GM20000 (cell line): ENCODE data around the gene LRRC3.

Source experiments
- DNase-seq: peaks from one replicate; pipeline ENCODE4 v3.0.0; 2012; ENCODE audit warnings: low spot score
- TF ChIP-seq, protein P1 (sequence below): IDR thresholded peaks from 2 replicates; pipeline ENCODE4 v1.5.1; 2012; ENCODE audit warnings: mild to moderate bottlenecking, control low read depth; ENCODE audit errors: extremely low read depth, missing control alignments

The LRRC3 gene

DNA sequence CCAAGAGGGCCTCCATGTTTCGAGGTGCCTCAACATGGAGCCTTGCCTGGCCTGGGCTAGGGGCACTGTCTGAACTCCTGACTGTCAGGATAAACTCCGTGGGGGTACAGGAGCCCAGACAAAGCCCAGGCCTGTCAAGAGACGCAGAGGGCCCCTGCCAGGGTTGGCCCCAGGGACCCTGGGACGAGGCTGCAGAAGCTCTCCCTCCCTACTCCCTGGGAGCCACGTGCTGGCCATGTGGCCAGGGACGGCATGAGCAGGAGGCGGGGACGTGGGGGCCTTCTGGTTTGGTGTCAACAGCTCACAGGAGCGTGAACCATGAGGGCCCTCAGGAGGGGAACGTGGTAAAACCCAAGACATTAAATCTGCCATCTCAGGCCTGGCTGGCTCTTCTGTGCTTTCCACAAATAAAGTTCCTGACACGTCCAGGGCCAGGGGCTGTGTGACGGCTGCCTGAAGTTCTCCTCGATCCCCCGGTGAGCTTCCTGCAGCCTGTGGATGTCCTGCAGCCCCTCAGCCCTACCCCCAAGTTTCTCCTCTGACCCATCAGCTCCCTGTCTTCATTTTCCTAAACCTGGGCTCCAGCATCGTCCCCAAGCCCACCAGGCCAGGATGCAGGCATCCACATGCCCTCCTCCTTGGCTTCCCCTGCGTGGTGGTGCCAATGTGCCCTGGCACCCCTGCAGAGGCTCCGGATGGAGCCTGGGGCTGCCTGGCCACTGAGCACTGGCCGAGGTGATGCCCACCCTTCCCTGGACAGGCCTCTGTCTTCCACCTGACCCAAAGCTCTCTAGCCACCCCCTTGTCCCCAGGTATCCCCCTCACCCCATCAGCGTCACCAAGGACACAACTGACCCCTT, 12.8 kb upstream of the LRRC3 start:
- TF ChIP-seq, protein P1, sequence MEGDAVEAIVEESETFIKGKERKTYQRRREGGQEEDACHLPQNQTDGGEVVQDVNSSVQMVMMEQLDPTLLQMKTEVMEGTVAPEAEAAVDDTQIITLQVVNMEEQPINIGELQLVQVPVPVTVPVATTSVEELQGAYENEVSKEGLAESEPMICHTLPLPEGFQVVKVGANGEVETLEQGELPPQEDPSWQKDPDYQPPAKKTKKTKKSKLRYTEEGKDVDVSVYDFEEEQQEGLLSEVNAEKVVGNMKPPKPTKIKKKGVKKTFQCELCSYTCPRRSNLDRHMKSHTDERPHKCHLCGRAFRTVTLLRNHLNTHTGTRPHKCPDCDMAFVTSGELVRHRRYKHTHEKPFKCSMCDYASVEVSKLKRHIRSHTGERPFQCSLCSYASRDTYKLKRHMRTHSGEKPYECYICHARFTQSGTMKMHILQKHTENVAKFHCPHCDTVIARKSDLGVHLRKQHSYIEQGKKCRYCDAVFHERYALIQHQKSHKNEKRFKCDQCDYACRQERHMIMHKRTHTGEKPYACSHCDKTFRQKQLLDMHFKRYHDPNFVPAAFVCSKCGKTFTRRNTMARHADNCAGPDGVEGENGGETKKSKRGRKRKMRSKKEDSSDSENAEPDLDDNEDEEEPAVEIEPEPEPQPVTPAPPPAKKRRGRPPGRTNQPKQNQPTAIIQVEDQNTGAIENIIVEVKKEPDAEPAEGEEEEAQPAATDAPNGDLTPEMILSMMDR, result no peak
- no peak for DNase-seq

DNA sequence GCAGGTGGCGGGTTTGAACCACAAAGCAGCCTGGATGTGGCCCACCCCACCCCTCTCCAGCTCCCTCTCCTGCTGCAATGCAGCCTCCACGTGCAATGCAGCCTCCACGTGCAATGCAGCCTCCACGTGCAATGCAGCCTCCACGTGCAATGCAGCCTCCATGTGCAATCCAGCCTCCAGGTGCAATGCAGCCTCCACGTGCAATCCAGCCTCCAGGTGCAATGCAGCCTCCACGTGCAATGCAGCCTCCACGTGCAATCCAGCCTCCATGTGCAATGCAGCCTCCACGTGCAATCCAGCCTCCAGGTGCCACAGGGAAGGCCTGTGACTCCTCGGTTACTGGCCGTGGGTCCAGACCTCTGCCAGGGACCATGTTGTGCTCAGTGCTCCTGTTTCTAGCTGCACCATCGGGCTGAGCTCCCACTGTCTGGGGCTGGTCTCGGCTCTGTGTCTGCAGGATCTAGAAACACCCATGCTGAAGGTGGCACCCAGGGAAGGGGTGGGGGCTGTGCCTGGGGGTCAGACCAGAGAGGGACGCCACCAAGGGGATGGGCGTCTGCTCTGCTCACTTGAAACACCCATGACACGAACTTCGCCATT, 11.9 kb upstream of the LRRC3 start:
- DNase-seq, result no peak
- TF ChIP-seq, protein P1, result no peak

DNA sequence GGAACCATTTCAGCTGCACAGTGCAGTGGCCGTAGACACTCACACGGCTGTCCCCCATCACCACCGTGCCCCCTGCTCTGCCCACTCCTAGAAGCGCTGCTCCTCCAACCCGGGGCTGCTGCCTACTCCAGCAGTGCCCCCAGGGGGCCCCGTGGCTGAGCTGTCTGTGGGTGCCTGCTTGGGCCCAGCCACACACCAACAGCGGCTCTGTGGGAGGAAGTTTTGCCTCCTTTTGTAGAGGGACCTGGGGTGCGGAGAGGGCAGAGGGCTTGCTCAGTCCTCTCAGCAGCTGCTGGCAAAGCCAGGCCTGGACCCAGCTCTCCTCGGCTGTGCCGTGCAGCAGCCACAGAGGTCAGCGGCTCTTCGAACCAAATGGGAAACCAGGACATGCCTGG, 11.4 kb upstream of the LRRC3 start:
- DNase-seq, result no peak
- TF ChIP-seq, protein P1, result no peak

DNA sequence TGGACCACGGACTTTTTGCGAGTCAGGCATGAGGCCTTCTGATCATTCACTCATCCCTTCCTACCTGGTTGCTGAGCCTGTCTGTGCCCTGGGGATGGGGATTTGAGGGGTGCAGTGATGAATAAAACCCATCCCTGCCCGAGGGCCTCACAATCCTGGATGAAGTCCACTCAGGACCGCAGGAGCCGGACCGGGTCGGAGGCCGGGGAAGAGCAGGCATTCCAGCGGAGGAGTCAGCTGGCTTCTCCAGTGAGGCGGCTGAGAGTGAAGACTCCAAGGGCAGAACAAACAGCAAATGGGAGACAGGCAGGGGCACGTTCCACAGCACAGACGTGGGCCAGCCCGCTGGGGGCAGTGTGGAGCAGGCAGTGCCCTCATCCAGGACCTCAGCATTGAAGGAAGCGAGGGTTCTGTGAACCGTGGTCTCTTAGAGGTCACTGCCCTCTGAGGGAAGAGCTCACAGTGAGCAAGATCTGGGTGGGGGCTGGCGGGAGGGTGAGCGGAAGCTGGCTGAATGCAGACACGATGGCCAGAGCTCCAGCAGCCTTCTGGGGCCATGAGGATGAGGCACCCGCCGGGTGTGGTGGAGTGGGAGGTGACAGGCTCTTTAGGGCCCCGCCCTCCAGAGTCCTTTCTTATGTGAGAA, 10.9 kb upstream of the LRRC3 start:
- TF ChIP-seq, protein P1, result peak; percentile 1
- no peak for DNase-seq

DNA sequence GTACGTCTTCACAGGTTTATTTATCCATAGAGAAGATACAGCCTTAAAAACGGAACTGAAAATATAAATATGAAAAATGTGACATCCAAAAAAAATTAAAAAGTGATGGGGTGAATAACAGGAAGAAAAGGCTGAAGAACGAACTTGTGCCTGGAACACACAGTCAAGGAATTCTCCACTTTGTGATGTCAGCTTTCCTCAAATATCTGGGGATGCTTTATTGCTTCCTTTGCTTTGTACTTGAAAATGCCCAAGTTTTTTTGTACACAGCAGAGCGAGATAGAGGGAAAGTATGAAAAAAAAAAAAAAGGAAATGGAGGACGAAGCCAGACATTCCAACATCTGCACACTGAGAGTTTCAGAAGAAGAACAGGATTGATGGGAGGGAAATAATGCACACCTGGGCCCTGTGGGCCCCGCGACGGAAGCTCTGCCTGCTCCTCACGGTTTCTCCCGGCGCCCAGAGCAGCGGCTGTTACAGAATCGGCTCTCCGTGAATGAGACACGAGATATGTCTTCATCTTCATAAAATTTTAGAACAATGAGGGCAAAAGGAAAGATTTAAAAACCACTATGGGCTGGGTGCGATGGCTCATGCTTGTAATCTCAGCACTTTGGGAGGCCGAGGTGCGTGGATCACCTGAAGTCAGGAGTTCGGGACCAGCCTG, 10.0 kb upstream of the LRRC3 start:
- no peak for DNase-seq

DNA sequence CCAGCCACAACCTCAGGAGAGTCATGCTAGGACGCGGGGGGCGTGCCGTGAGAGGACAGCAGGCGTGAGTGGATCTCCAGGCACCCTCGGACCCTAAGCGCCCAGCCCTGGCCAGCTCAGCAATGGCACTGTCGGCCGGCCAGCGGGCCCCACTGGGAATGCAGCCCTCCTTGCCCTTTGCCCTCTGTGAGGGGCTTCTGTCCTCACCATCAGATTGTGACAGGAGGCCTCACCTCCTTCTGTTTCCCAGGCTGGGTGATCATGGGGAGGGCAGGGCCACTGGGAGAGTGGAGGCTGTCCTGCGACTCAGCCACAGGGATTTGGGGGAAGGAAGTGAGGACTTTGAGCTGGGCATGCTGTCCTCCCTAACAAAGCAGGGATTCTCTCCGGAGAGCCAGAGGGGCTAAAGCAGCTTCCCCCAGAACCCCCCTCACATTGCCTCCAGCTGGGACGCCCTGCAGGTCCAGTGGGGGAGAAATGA, 6.6 kb upstream of the LRRC3 start:
- no peak for DNase-seq
- TF ChIP-seq, protein P1, result no peak

More for the DNA sequence above, 10.0 kb upstream of the LRRC3 start:
- TF ChIP-seq, protein P1, result no peak
